ENCODE measurements around the gene CDH13. TPM values are rescaled to one million over a fixed set of nuclear protein-coding genes. Genes with fewer than 3 reads are reported as not detected.

Gene CDH13
- total RNA-seq, 4 donors from 2014 or later, result 3.1 to 13.5 (median 8.9) TPM

- TF ChIP-seq POLR2AphosphoS5 (IDR thresholded peaks at IDR 0.05) (no peak), CTCF (IDR thresholded peaks at IDR 0.05) (no peak)
- intact Hi-C loops (cut with DNase I), result no loop called here
Measured at GRCh38 chr16:82867485-82867884, 240.7 kb downstream of the CDH13 start.

GRCh38 chr16:82874271-82874670 lies 247.5 kb downstream of the CDH13 start:
- no peak overlapping the region for H3K4me3 ChIP-seq
- no peaks in the 10 kb centered on the region for H3K36me3 ChIP-seq
- WGBS, result 47% methylated on average over 6 of the region's 7 CpGs
- no peaks in the 10 kb centered on the region for H3K27me3 ChIP-seq
- TF ChIP-seq CTCF (IDR thresholded peaks at IDR 0.05) (no peak), EP300 (IDR thresholded peaks at IDR 0.05) (no peak), POLR2AphosphoS5 (IDR thresholded peaks at IDR 0.05) (no peak), POLR2A (IDR thresholded peaks at IDR 0.05; ENCODE audit: low read depth) (no peak)
- intact Hi-C loops (cut with DNase I), result no loop called here
- H3K27ac ChIP-seq (replicated peaks in 1 of 4), result no peak overlapping the region
- DNase-seq (ENCODE audit: extremely low spot score), result peak; percentile 64
- H3K4me1 ChIP-seq, result peaks cover 0 to 8% (median 2%) of the 10 kb centered on the region in 4 donors
- H3K9me3 ChIP-seq, result peaks cover 0 to 15% (median 0%) of the 10 kb centered on the region in 4 donors

More at GRCh38 chr16:82867485-82867884, 240.7 kb downstream of the CDH13 start:
- Histone ChIP-seq H3K27me3 (no peaks in the 10 kb centered on the region), H3K4me1 (no peaks in the 10 kb centered on the region), H3K27ac (replicated peaks in 1 of 4) (no peak overlapping the region), H3K36me3 (no peaks in the 10 kb centered on the region), H3K4me3 (no peak overlapping the region), H3K9me3 (peaks cover 0 to 15% (median 2%) of the 10 kb centered on the region in 4 donors)
- 39% methylated on average over 1 of the region's 1 CpG for WGBS
- no peak for DNase-seq (ENCODE audit: extremely low spot score)

DNA sequence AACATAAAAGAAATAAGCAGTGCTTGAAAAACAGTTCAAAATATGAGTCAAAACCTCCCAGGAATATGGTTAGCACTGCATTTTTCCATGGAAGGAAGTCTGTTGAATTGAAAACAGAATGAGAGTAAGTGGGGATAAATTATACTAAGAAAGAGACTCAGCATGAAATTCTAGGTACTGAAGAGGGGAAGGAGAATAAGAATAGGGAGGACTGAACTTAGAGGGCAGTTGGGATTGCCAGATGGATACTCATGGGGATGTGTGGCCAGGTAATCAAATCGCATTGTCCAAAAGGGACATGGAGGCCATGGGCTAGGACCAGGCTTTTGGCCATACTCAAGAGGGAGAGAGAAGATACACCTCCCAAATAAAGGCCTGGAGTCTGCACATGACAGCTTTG lies 247.9 kb downstream of the CDH13 start:
- H3K4me1 ChIP-seq, result peaks cover 0 to 8% (median 2%) of the 10 kb centered on the region in 4 donors
- peak; percentile 34 for DNase-seq (ENCODE audit: extremely low spot score)
- no peaks in the 10 kb centered on the region for H3K27me3 ChIP-seq
- no peak overlapping the region for H3K4me3 ChIP-seq
- 87% methylated on average over 1 of the region's 1 CpG for WGBS
- H3K9me3 ChIP-seq, result peaks cover 0 to 15% (median 0%) of the 10 kb centered on the region in 4 donors
- intact Hi-C loops (cut with DNase I), result no loop called here
- H3K36me3 ChIP-seq, result no peaks in the 10 kb centered on the region
- TF ChIP-seq POLR2AphosphoS5 (IDR thresholded peaks at IDR 0.05) (no peak), POLR2A (IDR thresholded peaks at IDR 0.05; ENCODE audit: low read depth) (no peak), EP300 (IDR thresholded peaks at IDR 0.05) (no peak), CTCF (IDR thresholded peaks at IDR 0.05) (no peak)
- no peak overlapping the region for H3K27ac ChIP-seq (replicated peaks in 1 of 4)

DNA sequence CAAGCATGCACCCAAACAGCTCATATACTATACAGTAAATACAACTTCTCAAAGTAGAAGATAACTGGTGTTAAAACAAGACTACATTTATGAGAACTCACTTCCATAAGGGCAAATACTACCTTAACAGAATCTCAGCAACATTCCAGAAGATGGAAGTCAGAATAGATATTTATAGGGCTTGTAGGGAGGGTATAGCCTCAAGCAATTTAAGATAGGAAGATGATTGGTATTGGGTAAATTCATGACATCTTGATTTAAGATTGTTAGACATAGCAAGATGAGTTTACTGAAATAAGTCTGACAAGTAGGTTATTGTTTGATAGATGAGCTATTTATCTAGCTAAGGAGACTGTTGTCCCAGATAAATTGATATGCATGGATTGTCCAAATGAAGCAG lies 250.2 kb downstream of the CDH13 start:
- TF ChIP-seq POLR2AphosphoS5 (IDR thresholded peaks at IDR 0.05) (no peak), CTCF (IDR thresholded peaks at IDR 0.05) (no peak), POLR2A (IDR thresholded peaks at IDR 0.05; ENCODE audit: low read depth) (no peak), EP300 (IDR thresholded peaks at IDR 0.05) (no peak)
- H3K9me3 ChIP-seq, result peaks cover 0 to 4% (median 0%) of the 10 kb centered on the region in 4 donors
- no peak overlapping the region for H3K4me3 ChIP-seq
- DNase-seq (ENCODE audit: extremely low spot score), result no peak
- peaks cover 0 to 8% (median 2%) of the 10 kb centered on the region in 4 donors for H3K4me1 ChIP-seq
- intact Hi-C loops (cut with DNase I), result no loop called here
- no peaks in the 10 kb centered on the region for H3K27me3 ChIP-seq
- no peak overlapping the region for H3K27ac ChIP-seq (replicated peaks in 1 of 4)
- no peaks in the 10 kb centered on the region for H3K36me3 ChIP-seq

DNA sequence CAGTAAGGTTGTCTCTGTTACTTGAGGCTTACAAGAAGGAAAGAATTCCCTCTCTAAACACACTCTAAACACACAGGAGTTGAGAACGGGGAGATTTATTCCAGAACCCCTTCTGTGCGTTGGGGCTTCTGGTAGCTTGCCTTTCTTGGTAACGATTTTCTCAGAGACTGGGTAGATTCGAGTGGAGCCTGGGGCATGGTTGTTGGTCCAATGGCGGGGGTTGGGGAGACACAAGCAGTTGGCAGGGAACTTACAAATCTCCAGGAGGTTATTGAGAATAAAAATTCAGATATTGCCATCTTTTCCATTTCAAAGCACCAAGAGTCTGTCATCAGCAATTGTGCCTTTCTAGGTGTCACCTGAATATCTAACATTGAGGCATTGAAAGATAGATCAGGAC lies 251.7 kb downstream of the CDH13 start:
- peak; percentile 64 for DNase-seq (ENCODE audit: extremely low spot score)
- TF ChIP-seq CTCF (IDR thresholded peaks at IDR 0.05), result no peak
- TF ChIP-seq POLR2A (IDR thresholded peaks at IDR 0.05; ENCODE audit: low read depth), result no peak
- no peak for TF ChIP-seq POLR2AphosphoS5 (IDR thresholded peaks at IDR 0.05)
- no peak for TF ChIP-seq EP300 (IDR thresholded peaks at IDR 0.05)
- WGBS, result 44% methylated on average over 5 of the region's 5 CpGs
- no peaks in the 10 kb centered on the region for H3K36me3 ChIP-seq
- no peak overlapping the region for H3K27ac ChIP-seq (replicated peaks in 1 of 4)
- no peak overlapping the region for H3K4me3 ChIP-seq
- H3K27me3 ChIP-seq, result no peaks in the 10 kb centered on the region
- no peaks in the 10 kb centered on the region for H3K9me3 ChIP-seq
- H3K4me1 ChIP-seq, result peaks cover 0 to 8% (median 2%) of the 10 kb centered on the region in 4 donors
- intact Hi-C loops (cut with DNase I), result no loop called here

Data from esophagus muscularis mucosa (tissue), 4 donors.